GM19397 (cell line): Measurements from ENCODE around the gene AP4E1.
"Not testable (repeated sequence)": the region's sequence is repeated elsewhere in the genome, so short reads cannot be mapped to it uniquely, and the experiment has no call there.

Experiments used
- ATAC-seq: cut with Tn5 transposase; IDR thresholded peaks from one replicate; pipeline ENCODE4 v1.9.1; 2021; ENCODE audit warnings: mild to moderate bottlenecking, moderate library complexity; ENCODE audit not compliant: unreplicated experiment

The AP4E1 gene

GRCh38 chr15:51011212-51011611, 102.7 kb downstream of the AP4E1 start:
- ATAC-seq = no peak

GRCh38 chr15:51016615-51017014, 108.1 kb downstream of the AP4E1 start:
- ATAC-seq = no peak

DNA sequence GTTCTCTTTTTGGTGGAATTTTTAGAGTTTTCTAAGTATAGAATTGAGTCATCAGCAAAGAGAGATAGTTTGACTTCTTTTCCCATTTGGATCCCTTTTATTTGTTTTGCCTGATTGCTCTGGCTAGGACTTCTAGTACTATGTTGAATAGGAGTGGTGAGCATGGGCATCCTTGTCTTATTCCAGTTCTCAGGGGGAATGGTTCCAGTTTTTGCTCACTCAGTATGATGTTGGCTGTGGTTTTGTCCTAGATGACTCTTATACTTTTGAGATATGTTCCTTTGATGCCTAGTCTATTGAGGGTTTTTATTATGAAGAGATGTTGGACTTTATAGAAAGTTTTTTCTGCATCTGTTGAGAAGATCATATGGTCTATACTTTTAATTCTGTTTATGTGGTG, 113.7 kb downstream of the AP4E1 start:
- no peak for ATAC-seq

- no peak for ATAC-seq
These were observed 115.0 kb downstream of the AP4E1 start for GRCh38 chr15:51023499-51023898.

- ATAC-seq = no peak
These were observed 116.4 kb downstream of the AP4E1 start for GRCh38 chr15:51024735-51025453.

GRCh38 chr15:51025454-51025846, 117.0 kb downstream of the AP4E1 start:
- ATAC-seq = no peak

- ATAC-seq = no peak
These were observed 122.3 kb downstream of the AP4E1 start for GRCh38 chr15:51030649-51031316.

- ATAC-seq = not testable (repeated sequence)
These were observed 129.0 kb downstream of the AP4E1 start for GRCh38 chr15:51037474-51037873.

DNA sequence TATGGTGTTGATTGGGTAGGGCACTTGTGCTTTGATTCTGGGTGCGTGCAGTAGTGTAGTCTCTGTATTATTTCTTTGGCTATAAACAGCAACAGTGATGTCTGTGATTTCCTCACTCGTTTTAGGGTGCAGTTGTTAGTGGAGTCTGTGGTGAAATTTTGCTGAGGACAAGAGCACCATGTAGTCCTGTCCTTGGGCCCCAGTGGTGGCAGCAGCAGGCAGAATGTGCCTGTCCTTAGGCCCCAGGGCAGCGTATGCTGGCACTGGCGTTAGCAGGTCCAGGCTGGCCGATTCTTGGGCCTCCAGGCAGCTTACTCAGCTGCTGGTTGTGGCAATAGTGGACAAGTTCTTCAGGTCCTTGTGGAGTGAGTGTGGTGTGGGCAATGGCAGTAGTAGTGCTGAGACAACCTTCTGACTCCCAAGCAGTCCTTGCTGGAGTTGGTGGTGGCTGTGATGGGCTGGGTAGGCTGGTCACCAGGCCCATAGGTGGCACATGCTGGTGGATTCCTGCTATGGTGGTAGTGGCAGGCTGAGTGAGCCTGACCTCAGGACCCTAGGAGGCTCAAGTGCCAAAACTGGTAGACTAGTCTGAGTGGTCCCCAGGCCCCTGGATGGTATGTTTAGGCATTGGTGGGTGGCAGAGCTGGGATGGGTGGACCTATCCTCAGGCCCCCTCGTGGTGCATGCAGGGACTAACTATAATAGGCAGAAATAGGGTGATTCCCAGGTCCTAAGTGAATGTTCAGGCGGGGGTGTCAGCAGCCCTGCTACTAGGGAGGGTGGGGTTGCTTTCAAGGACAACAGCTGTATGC, 129.9 kb downstream of the AP4E1 start:
- no peak for ATAC-seq

DNA sequence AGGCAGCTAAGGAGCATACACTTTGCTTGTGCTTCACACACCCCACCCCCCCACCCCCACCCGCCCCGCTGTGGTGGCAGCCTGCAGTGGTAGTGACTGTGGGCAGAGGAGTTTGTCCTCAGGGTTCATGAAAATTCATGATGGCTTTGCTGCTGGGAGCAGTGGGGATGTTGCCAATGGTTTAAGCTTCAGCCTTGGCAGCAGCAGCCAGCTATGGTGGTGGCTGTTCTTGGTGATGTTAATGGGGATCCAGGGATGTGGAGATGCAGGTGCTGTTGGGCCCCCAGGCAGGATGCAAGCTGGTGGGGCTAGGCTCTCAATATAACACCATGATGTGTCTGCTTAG, 130.5 kb downstream of the AP4E1 start:
- no peak for ATAC-seq

- no peak for ATAC-seq
These were observed 135.7 kb downstream of the AP4E1 start for GRCh38 chr15:51044037-51044727.

GRCh38 chr15:51046016-51046415, 137.5 kb downstream of the AP4E1 start:
- no peak for ATAC-seq

DNA sequence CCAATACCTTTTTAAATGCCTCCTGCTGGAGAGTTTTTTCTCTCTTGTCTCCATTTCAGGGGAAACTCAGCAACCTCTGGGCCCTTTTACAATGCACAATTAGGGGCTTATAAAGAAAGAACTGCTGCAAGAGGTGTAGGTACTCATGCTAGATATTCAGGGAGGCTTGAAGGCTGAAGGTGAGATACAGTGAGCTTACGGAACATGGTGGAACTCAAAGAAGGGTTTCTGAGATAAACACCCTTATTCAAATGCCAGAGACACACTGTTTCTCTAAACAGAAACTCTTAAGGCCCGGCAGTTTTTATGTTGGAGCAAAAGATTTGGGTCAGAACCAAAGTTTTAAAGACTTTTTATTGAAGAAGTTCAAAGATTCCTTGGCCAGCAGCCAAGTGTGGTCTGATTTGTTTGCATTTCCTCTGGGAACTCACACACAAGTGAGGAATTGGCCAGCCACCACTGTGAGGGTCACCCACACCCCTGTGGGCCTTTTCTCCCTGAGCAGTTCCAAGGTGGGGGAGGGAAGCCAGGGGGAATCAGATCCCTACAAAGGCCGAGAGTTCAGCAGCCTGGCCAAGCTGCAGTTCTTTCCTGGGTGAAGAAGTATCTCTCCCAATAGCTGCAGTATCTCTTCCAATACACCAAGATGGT, 138.4 kb downstream of the AP4E1 start:
- no peak for ATAC-seq

- ATAC-seq = no peak
These were observed 139.8 kb downstream of the AP4E1 start for GRCh38 chr15:51048308-51048707.

- ATAC-seq = no peak
These were observed 140.6 kb downstream of the AP4E1 start for GRCh38 chr15:51049081-51049480.

DNA sequence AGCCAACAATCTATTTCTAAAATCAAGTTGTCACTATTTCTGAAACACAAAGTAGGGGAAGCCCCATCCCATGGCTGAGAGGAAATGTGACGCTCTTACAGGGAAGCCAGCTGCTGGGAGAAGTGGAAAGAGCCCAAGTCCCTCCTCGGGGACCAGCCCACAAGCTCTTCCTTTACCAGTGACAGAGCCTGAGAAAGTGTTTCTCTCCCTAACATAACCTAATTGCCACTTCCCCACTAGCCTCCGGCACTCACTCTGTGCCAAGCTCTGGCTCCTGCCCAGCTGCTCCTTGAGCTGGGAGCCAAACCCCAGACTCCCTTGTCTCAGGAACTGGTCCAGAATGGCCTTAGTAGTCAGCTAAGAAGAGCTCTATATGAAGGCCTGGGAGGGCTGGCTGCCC, 143.3 kb downstream of the AP4E1 start:
- no peak for ATAC-seq

- no peak for ATAC-seq
These were observed 145.1 kb downstream of the AP4E1 start for GRCh38 chr15:51053571-51053970.

GRCh38 chr15:51054535-51054934, 146.1 kb downstream of the AP4E1 start:
- ATAC-seq = no peak
